Glomerular endothelial cell (primary cell): ENCODE results near the gene CKMT2. TPM values are rescaled to one million over a fixed set of nuclear protein-coding genes. Genes with fewer than 3 reads are reported as not detected.

Source experiments
- DNase-seq: peaks from one replicate; pipeline ENCODE4 v3.0.0-alpha.2; 2011; ENCODE audit warnings: low read depth, low spot score; ENCODE audit errors: extremely low read depth
- total RNA-seq: library from RNA; depleted of rRNA; stranded (reverse); fragments of >200 nt; gene quantifications from 2 replicates; pipeline ENCODE4 v1.2.3, GENCODE V29; 2015

The CKMT2 gene
- total RNA-seq, 1 donor from 2014 or later: not detected

GRCh38 chr5:81214848-81215247 is 18.3 kb upstream of the CKMT2 start:
- no peak for DNase-seq

DNA sequence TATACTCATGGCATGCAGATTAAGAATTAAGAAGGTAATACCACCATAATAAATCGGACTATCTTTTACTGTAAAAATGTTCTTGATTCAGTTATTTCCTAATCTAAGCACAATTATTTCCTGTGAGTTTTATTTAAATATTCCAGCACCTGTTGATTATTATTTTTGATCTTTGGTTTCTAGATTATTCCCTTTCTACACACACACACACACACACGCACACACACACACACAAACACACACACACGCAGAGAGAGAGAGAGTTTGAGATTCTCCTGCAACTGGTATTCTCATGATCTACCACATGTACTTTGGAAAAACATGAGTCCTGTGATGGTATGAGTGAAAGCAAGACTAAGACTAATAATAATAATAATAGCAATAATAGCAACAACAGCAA is 17.0 kb upstream of the CKMT2 start:
- no peak for DNase-seq

DNA sequence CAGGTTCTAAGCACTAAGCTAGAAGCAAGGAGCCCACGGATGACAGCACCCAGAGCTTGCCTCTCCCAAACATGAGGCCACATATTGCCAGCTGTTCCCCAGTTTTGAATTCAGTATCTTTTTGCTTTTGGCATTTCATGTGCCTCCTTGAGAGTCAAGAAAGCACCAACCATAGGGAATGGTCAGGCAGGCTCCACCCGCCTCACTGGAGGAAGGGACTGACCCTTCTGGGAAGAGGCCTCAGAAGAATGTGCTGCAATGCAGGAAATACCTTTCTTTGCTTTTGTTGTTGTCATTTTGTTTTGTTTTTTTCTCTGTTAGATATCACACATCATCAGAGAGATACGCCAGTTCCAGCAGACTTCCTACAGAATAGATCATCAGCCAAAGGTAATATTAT is 13.7 kb upstream of the CKMT2 start:
- no peak for DNase-seq

DNA sequence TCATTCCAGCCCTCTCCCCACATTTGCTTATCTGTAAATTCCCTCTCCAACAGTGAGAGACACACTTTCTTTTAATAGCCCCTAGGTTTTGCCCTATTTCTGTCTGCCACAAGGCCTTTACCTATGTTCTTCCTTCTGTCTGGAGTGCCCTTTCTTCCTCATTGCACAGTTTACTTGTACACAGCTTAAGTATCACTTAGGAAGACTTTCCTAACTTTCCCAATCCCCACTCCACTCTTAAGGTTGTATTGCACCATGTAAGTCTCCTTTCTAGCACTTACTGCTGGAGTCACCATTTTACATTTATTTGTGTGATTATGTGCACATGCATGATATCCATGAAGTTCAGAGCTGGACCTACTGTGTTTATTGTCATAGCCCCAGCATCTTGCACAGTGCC is 10.8 kb upstream of the CKMT2 start:
- no peak for DNase-seq

- no peak for DNase-seq
These were observed 7.7 kb upstream of the CKMT2 start for GRCh38 chr5:81225463-81225862.

DNA sequence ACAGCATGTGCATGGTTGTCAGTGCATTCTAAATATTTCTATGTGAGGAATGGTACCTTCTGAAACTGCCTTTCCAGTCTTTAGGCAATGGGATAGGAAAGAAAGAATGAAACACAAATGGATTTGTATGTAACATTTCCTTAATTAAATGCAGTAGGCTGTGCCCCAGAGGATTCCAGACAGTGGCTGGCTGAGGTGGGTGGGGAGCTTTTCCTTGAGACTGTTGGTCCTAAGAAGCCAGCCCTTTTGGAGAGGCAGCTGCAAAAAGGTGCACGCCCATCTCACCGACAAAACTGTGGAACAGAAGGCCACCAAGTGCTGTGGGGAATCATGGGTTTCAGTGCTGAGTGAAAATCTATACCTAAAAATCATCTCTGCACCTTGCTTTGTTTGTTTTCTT is 6.8 kb upstream of the CKMT2 start:
- DNase-seq: no peak

- DNase-seq: no peak
These were observed 6.2 kb upstream of the CKMT2 start for GRCh38 chr5:81226949-81227348.

GRCh38 chr5:81228084-81228483 is 5.0 kb upstream of the CKMT2 start:
- no peak for DNase-seq

DNA sequence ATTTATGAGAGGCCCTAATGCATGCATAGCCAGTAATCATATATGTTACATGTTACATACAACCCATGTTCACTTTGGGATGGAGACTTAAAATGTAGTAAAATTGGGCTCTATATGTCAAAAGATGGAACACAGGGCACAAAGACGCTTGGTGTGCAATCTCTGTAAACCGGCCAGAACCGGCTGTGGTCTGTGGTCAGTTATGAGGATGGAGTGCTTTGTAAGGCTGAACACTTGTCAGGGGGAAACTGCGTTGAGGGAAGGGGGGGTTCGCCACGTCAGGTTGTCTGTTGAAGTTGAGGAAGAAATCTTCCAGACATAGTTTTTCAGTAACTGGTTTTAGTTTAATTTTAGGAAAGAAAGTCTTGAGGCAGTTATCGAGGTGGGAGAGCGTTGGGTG is 2.7 kb upstream of the CKMT2 start:
- no peak for DNase-seq

- DNase-seq: no peak
These were observed 550 bp upstream of the CKMT2 start for GRCh38 chr5:81232464-81233079.

- DNase-seq: no peak
These were observed 1.2 kb downstream of the CKMT2 start for GRCh38 chr5:81234299-81234698.

- DNase-seq: no peak
These were observed 1.7 kb downstream of the CKMT2 start for GRCh38 chr5:81234801-81235200.

GRCh38 chr5:81235287-81236072 is 2.4 kb downstream of the CKMT2 start:
- no peak for DNase-seq

- DNase-seq: no peak
These were observed 5.3 kb downstream of the CKMT2 start for GRCh38 chr5:81238460-81238859.

GRCh38 chr5:81239613-81240012 is 6.5 kb downstream of the CKMT2 start:
- no peak for DNase-seq

GRCh38 chr5:81241001-81241400 is 7.9 kb downstream of the CKMT2 start:
- no peak for DNase-seq

DNA sequence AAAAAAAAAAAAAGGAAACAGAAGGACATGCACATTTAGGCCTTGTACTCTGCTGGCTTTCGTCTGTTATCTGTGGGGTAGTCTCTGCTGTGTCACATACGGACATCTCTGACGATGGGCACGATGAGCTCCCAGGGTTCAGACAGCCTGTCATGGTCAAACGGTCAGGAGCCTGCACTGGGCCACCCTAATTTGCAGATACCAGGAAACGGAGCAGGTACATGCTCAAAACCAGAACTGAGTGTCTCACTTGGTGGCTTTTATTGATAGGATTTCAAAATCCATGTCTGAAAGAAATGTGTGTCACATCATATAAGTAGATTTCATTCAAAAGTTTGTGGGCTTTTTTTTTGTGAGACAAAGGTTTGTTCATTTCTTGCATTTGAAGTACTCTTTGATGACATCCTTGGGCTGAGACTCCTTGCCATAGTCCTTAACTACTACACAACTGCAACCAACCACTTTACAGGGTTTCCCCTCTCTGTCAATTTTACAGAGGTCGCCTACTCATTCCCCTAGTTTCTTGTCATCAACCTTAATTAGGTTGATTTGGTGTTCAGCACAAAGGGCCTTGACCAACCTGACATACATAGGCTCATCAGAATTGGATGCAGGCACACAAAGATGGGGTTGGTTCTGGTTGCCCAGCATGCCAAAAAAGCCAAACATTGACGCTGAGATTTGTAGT is 9.0 kb downstream of the CKMT2 start:
- no peak for DNase-seq

DNA sequence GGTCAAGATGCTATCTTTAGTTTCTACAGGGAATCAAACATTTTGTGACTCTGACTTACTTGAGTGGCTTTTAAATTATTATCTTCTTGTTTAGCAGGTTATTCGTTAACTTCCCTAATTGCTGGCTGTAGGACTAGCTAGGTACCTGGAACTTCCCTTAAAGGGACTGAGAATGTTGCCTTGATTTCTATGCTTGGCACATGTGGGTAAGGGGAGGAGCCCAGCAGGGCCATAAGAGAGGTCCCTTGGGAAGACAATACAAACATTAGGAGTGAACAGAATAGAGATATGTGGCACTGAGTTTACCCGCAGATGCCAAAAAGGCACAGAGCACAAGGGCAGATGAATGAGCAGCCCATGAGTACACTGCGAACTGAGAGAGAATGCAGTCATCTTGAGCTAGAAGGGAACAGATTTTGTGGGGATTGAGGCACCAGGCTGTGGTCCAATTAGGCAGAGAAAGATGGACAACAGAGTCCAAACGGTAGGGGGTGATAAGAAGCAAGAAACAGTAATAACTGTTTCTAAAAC is 9.8 kb downstream of the CKMT2 start:
- no peak for DNase-seq

DNA sequence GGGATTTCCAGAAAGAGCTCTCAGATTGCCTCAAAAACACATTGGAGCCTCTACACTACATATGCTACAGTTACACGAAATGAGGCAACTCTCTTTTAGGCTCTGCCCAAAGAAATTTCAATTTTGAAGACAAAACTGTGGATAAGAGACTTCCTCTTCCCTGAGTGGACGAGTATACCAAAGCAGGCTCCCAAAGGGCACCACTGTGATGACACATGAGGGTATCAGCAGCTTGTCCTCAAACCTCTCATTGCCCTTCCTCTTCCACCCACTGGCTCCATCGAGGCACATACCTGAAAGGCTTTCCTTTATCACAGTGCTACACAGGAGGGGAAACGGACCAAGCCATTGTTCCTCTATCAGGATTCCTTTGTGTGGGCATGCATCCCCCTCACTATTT is 11.3 kb downstream of the CKMT2 start:
- no peak for DNase-seq

DNA sequence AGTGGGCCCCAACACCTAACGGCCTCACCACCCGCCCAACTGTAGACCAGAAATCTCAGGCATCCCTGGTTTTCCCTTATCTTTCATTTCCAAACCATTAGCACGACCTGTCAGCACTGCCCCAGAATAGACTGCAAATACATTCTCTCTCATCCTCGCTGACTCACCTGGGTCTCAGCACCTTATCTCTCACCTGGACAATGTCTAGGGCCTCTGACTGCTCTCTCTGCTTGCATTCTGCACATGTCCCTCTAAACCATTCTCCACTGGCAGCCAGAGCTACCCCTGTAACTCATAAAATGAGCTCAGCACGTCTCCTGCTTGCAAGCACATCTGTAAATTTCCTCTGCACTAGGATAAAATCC is 12.7 kb downstream of the CKMT2 start:
- DNase-seq: no peak

GRCh38 chr5:81246697-81247096 is 13.6 kb downstream of the CKMT2 start:
- no peak for DNase-seq

- DNase-seq: no peak
These were observed 14.4 kb downstream of the CKMT2 start for GRCh38 chr5:81247441-81247972.
